Measurements from ENCODE around the gene RTP1.
"Not testable (repeated sequence)": the region's sequence is repeated elsewhere in the genome, so short reads cannot be mapped to it uniquely, and the experiment has no call there.

The RTP1 gene

DNA sequence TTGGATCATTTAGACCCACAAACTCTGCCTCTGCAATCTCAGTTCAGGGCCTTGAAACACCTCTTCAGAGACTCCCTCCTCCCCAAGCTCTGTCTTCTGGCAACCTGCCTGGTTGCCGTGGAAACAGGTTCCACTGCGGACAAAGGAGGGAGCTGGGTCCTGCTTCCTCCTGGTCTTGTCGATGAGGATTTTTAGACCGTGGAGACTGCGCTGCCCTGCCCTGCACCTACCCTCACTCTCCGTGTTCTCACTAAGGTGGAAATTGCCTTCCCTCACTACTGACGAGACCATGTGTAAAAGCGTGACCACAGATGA, at the start of gene RTP1:
Gene RTP1 (plus strand): TSS at position 152 of the 315 bp plus-strand sequence. CDS start 30 bp downstream, at position 182.
- DNase-seq = peak; percentile 26

- no peak for DNase-seq
Observed at GRCh38 chr3:187150186-187150585, 47.1 kb upstream of the RTP1 start.

DNA sequence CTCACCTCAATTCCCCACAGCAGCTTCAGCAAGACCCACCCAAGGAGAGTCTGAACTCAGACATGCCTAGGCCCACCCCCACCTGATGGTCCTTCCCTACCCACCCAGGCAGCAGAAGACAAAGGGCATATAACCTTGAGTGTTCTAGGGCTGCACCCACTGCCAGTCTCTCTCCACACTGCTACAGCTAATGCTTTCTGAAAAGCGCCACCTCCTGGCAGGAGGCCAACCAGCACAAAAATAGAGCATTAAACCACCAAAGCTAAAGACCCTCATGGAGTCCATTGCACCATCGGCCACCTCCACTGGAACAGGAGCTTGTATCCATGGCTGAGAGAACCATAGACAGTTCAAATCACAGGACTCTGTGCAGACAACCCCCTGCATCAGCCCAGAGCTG, 46.7 kb upstream of the RTP1 start:
- no peak for DNase-seq

- DNase-seq = no peak
Observed at GRCh38 chr3:187161556-187161955, 35.7 kb upstream of the RTP1 start.

DNA sequence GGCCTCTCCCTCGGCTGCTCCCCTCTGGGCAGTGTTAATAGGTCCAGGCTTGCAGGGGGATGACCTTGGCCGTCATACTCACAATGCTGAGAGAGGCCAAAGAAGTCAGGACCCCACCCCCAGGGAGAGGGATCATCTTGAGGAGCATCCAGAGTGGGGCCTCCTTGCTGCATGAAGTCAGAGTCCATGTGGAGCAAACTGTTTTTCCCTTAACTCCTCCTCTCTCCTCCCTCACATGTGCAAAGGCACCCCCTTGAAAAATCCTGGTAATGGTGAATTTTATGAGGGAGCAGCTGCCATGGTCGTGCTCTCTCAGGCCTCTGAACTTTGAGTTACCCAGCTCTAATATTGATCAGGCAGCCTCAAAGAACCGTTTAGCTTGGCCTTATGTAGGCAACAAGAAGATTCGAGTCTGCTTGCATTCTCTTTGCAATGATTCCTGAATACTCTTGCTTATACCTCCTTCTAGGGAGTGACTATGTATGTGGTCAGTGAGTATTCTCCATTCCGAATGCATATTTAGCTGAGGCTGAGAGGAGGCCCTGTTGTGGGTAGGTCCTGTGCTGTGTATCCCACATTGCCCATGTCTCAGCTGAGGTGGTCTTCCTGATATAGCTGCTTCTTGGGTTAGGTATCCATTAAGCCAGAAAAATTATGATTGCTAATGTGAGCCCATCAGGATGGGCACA, 34.9 kb upstream of the RTP1 start:
- DNase-seq = no peak

DNA sequence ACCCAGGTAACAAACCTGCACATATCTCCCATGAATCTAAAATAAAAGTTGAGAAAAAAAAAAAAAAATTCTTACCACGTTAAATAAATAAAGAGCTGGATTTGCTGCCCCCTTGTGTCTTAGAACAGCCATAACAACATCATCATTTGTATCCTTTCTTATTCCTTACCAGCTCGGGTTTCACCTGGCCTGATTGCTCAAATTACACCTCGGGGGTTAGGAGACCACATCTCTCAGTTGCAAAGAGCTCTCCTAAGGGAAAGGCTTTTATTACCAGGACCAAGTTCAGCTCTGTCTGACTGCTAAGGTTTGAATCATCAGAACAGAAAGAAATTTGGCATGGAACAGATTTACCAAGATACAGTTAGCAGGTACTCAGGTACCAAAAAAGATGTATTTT, 32.1 kb upstream of the RTP1 start:
- DNase-seq = peak; percentile 65

GRCh38 chr3:187166750-187167149, 30.5 kb upstream of the RTP1 start:
- DNase-seq = no peak

- no peak for DNase-seq
Observed at GRCh38 chr3:187167777-187168176, 29.5 kb upstream of the RTP1 start.

DNA sequence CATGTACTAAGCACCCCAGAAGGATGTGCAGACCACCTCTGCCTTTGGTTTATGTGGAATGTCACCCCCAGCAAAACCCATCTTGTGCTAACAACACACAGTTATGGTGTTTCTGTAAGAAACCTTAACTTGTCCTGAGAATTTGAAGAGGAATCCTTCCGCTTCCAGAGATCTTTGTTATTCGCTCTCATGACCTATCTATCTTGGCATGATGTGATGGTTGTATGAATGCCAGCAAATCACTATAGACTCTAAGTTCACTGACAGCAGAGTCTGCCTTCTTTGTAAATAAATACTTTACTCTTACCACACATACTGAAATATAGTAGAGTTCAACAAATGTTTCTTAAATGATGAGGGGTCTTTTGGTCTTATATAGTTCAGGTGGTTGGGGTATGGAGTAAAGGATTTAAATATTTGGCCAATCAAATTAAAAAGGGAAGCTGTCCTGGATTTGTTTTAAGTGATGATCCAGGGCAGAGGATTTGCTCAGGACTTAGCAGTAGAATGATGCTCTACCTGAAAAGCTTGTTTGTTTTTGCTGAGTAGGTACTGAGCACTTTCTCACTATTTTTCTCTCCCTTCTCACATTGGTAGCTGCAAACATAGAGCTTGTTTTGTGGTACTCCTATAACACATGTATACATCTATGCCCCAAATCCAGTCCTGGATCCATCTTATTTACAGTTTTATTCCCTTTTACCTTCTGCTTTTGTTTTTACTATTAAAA, 27.9 kb upstream of the RTP1 start:
- no peak for DNase-seq

- DNase-seq = not testable (repeated sequence)
Observed at GRCh38 chr3:187170911-187171310, 26.4 kb upstream of the RTP1 start.

DNA sequence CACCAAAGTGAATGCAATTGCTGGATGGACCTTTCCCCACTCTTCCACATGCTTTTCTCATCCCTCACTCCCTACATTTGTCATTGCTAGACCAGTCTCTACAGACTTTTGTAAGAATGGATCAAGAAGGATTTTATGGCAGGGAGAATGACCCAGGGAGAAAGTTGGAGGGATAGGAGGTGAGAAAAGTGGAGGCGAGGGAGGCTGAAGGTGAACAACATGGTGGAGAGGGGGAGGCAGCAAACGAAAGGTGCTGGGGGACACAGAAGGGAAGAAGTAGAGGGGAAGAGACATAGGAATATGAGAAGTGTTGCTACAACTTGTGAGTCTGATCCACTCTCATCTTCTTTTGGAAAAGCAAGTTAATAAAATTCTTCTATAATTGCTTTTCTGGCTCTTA, 24.4 kb upstream of the RTP1 start:
- no peak for DNase-seq

- DNase-seq = no peak
Observed at GRCh38 chr3:187181454-187182170, 15.7 kb upstream of the RTP1 start.

DNA sequence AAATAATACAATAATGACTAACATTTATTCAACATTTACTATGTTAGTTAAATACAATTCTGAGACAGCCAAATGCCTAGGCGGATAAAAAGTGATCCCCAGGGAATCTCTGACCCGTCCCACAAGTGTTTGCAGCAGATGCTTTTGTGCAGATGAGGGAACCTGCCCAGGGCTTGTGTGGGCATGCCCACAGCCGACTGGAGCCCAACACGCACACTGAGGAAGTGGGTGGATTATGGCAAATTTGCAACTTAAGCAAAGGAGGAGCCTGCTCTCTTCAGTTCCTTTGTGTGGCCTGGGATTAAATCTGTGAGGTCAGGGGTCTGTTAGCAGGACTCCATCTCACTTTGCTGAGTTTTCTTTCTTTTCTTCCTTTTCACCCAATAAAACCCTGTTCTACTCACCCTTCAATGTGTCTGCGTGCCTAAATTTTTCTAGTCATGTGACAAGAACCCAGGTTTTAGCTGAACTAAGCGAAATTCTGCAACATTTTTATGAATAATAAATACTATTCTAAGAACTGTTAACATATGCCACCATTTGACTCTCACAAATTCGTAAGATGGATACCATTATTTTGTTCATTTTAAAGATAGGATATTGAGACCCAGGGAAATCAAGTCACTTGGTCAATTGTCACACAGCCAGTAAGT, 13.9 kb upstream of the RTP1 start:
- peak; percentile 58 for DNase-seq

DNA sequence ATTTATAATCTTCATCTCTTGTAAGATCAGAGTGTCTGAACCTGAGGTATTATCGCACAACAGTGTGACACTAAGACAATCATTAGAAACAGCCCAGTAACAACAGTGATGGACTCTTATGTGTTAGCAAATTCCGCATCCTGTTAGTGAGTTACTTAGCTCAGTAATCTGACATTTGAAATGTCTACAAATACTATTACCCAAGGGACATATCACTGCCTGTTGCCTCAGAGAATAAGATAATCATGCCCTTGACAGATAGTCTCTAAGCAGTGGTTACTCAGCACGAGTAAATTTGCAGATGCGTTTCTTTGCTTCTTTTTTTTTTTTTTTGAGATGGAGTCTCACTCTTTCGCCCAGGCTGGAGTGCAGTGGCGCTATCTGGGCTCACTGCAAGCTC, 13.4 kb upstream of the RTP1 start:
- no peak for DNase-seq

DNA sequence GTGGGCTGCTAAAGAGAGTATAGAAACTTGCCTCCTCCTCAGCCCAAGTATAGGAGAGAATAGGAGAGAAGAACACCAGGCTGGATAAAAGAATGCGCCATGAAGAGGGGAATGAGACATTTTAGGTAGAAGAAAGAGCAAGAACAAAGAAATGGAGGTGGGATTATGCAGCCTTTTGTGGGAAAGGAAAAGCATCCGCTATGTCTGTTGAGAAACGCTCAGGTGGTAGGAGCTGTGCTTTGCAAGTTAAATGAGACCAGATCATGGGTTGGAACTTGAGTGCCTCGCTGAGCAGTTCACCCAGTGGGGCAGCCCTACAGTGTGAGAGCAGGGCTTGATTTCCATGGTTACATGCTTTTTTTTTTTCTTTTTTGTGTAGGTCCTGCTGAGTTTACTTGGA, 11.5 kb upstream of the RTP1 start:
- no peak for DNase-seq

- DNase-seq = no peak
Observed at GRCh38 chr3:187186375-187186774, 10.9 kb upstream of the RTP1 start.

- DNase-seq = no peak
Observed at GRCh38 chr3:187186801-187187421, 10.4 kb upstream of the RTP1 start.

DNA sequence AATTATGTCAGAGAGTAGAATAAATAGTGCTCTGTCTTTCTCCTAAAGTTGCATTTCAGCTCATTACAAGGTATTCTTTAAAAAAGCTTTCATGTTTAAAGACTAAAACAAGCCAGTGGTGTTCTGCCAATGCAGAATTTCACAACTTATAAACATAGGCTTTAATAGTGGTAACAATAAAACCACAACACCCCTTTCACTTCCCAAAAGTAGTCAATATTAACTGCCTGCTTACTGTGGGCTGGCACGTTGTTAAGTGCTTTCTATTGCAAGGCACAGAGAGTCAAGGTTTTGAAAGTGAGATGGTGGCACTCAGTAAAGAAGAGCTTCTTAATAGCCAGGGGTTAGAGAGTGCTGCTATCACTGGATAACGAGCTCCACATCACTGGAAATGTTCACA, 8.4 kb upstream of the RTP1 start:
- DNase-seq = no peak

DNA sequence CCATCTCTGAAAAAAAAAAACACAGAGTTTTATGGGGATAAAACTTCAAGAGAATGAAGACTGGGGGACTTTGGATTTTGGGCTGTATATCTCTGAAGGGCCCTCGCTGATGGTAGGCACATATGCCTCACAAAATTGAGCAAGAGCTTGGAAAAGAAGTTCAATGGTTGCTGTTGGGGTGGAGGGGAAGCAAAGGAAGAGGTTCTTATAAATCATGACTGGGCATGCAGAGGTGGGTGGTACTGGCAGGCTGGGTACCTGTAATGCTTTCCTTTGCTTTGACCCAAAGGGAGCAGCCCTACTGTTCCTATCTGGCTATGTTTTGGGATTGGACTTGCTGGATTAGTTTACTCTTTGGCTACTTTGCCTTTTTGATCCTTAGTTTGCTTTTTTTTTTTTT, 6.0 kb upstream of the RTP1 start:
- DNase-seq = no peak

- DNase-seq = no peak
Observed at GRCh38 chr3:187193181-187193580, 4.1 kb upstream of the RTP1 start.

GRCh38 chr3:187196573-187197334, 532 bp upstream of the RTP1 start:
- no peak for DNase-seq

DNA sequence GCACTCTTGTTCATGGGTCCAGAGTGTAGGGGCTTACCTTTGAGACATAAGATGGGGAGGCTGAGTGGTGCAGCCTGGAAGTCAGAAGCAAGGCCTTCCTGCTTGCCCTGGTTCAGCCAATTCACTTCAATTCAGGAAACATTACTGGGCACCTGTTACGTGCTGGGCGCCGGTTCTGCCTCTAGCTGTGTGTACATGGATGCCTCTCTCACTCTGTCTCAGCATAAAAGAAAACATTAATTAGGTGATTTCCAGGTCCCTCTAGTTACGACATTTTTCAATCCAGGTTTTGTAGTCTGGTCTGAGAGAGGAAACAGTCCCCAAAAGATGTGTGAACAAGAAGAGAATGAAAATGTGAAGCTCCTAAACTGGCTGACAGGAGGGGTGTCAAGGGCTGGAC, 1.2 kb downstream of the RTP1 start:
- DNase-seq = no peak

All from NCI-H345 (cell line).